HG03280 (cell line): Measurements from ENCODE around the gene ENPP3.

Source experiments
- ATAC-seq: cut with Tn5 transposase; IDR thresholded peaks from one replicate; pipeline ENCODE4 v1.9.1; 2021; ENCODE audit warnings: mild to moderate bottlenecking, moderate library complexity; ENCODE audit not compliant: unreplicated experiment

The ENPP3 gene

GRCh38 chr6:131792091-131792496 is 155.0 kb downstream of the ENPP3 start:
- no peak for ATAC-seq

GRCh38 chr6:131795366-131795765 is 158.3 kb downstream of the ENPP3 start:
- ATAC-seq = no peak
